Heart left ventricle (tissue), 13 donors: ENCODE data around the gene SARS1.

Source experiments
- POLR2A ChIP-seq, 2 donors: fragments of 450-650 bp; IDR thresholded peaks; one replicate each; pipeline ENCODE4 v1.6.1; 2017; ENCODE audit warnings: antibody characterized with exemption in 2 of 2, mild to moderate bottlenecking in 2 of 2, moderate library complexity in 2 of 2
- TF ChIP-seq, protein P1 (sequence below), 12 donors: fragments of 200-600 bp; sonication (generic) in 4 of 12; IDR thresholded peaks; one replicate each; pipeline versions ENCODE4 v1.5.0 to v1.8.0; 2018 to 2022; ENCODE audit warnings: antibody characterized with exemption in 12 of 12, mild to moderate bottlenecking in 5 of 12
- donor health status: ischemic (EF 13 %, LVEDD 7.1; RV severe dilation, severe dysfunction).
- donor health status: DM: no; HTN: yes; CAD: no.
- donor health status: DM: no; HTN: no; CAD: no.
- donor health status: ischemic (EF 25% LVEDD 6.9; RV normal size, moderate dysfunction).
- donor health status: ischemic (EF 25% LVEDD 5.7; RV mildly dilated, moderate dysfunction).
- donor health status: ischemic (EF 35%, LVEDD 5.7; RV mildly dilated, moderate dysfunction).
- donor health status: nonischemic (EF 11% LVEDD 7.7; RV severe dilation, severe dysfunction).
- donor health status: DM: yes; HTN: yes; CAD: no.
- donor health status: PGD.
- donor health status: ischemic (EF 29% LVEDD 5.4; RV normal size, mild dysfunction).
- donor health status: nonischemic (EF 23%, LVEDD 6.1; RV moderate dilation, normal function).

DNA sequence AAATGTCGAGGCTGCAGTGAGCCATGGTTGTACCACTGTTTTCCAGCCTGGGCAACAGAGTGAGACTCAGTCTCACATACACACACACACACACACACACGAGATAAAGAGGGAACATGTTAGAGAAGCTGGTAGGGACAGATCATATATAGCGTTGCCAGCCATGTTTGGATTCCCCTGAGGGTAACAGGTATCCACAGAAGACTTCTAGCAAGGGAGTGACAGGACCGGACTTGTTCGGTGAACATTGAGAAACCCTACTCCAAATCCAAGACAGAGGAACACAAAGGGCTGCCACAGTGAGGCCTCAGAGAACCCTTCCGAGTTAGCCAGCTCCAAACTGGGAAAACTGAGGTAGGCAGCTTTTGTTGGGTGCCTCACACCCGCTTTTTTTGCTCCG, 3.7 kb upstream of the SARS1 start:
- TF ChIP-seq, protein P1, sequence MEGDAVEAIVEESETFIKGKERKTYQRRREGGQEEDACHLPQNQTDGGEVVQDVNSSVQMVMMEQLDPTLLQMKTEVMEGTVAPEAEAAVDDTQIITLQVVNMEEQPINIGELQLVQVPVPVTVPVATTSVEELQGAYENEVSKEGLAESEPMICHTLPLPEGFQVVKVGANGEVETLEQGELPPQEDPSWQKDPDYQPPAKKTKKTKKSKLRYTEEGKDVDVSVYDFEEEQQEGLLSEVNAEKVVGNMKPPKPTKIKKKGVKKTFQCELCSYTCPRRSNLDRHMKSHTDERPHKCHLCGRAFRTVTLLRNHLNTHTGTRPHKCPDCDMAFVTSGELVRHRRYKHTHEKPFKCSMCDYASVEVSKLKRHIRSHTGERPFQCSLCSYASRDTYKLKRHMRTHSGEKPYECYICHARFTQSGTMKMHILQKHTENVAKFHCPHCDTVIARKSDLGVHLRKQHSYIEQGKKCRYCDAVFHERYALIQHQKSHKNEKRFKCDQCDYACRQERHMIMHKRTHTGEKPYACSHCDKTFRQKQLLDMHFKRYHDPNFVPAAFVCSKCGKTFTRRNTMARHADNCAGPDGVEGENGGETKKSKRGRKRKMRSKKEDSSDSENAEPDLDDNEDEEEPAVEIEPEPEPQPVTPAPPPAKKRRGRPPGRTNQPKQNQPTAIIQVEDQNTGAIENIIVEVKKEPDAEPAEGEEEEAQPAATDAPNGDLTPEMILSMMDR (IDR thresholded peaks at IDR 0.05), result no peak
- TF ChIP-seq POLR2A (IDR thresholded peaks at IDR 0.05), result no peak
